Activated CD4-positive, alpha-beta T cell treated with anti-CD3 and anti-CD28 coated beads, Interleukin-2, Interleukin-4, amounts not matched to agents 100 ng/mL and 50 ng/mL, durations not matched to agents 16 hours and 8 hours (primary cell): Measurements from ENCODE around the gene MOV10.
"Not testable (repeated sequence)": the region's sequence is repeated elsewhere in the genome, so short reads cannot be mapped to it uniquely, and the experiment has no call there.

Experiments
- DNase-seq: peaks from one replicate; pipeline ENCODE4 v3.0.0-alpha.2; 2020; ENCODE audit warnings: low spot score

The MOV10 gene

GRCh38 chr1:112674440-112674985 is at the start of gene MOV10:
Gene MOV10, plus strand, starts transcription at chr1:112674659. Its CDS starts 254 bp downstream, at chr1:112674913.
- DNase-seq = peak; percentile 64

- DNase-seq = no peak
Observed at GRCh38 chr1:112625696-112626095, 48.8 kb upstream of the MOV10 start.

- no peak for DNase-seq
Observed at GRCh38 chr1:112626193-112626592, 48.3 kb upstream of the MOV10 start.

- no peak for DNase-seq
Observed at GRCh38 chr1:112626887-112627286, 47.6 kb upstream of the MOV10 start.

GRCh38 chr1:112628516-112628915 is 45.9 kb upstream of the MOV10 start:
- no peak for DNase-seq

GRCh38 chr1:112629256-112629655 is 45.2 kb upstream of the MOV10 start:
- no peak for DNase-seq

GRCh38 chr1:112633628-112634027 is 40.8 kb upstream of the MOV10 start:
- DNase-seq = no peak

- DNase-seq = no peak
Observed at GRCh38 chr1:112634367-112634766, 40.1 kb upstream of the MOV10 start.

GRCh38 chr1:112636056-112636455 is 38.4 kb upstream of the MOV10 start:
- DNase-seq = no peak

- no peak for DNase-seq
Observed at GRCh38 chr1:112636597-112637253, 37.7 kb upstream of the MOV10 start.

GRCh38 chr1:112637254-112638109 is 37.0 kb upstream of the MOV10 start:
- DNase-seq = no peak

GRCh38 chr1:112638110-112638428 is 36.4 kb upstream of the MOV10 start:
- DNase-seq = no peak

GRCh38 chr1:112640437-112640836 is 34.0 kb upstream of the MOV10 start:
- not testable (repeated sequence) for DNase-seq

GRCh38 chr1:112643080-112643479 is 31.4 kb upstream of the MOV10 start:
- DNase-seq = no peak

GRCh38 chr1:112646225-112646624 is 28.2 kb upstream of the MOV10 start:
- DNase-seq = no peak

GRCh38 chr1:112651205-112651604 is 23.3 kb upstream of the MOV10 start:
- DNase-seq = no peak

- no peak for DNase-seq
Observed at GRCh38 chr1:112665857-112666256, 8.6 kb upstream of the MOV10 start.

GRCh38 chr1:112666946-112667345 is 7.5 kb upstream of the MOV10 start:
- peak; percentile 48 for DNase-seq

- DNase-seq = no peak
Observed at GRCh38 chr1:112672009-112672408, 2.5 kb upstream of the MOV10 start.

- DNase-seq = no peak
Observed at GRCh38 chr1:112672842-112673241, 1.6 kb upstream of the MOV10 start.

- peak; percentile 7 for DNase-seq
Observed at GRCh38 chr1:112673592-112674439, 643 bp upstream of the MOV10 start.

- DNase-seq = peak; percentile 16
Observed at GRCh38 chr1:112674986-112675727, 698 bp downstream of the MOV10 start.
